Fibroblast of lung (primary cell): Measurements from ENCODE around the gene USF1.

Experiments used
- EZH2 ChIP-seq: IDR thresholded peaks from 2 replicates; pipeline ENCODE4 v1.5.1; 2012; ENCODE audit warnings: low read length, control low read depth, mild to moderate bottlenecking; ENCODE audit errors: missing control alignments
- TF ChIP-seq, protein P1 (sequence below), 2 donors: IDR thresholded peaks in 1 of 2; conservative IDR thresholded peaks in 1 of 2; 1 replicate in 1 of 2; 2 replicates in 1 of 2; pipeline ENCODE4 v1.5.1; 2011 to 2012; ENCODE audit warnings: low read length in 2 of 2, control low read depth in 1 of 2, inconsistent platforms in 1 of 2, low read depth in 1 of 2, mild to moderate bottlenecking in 1 of 2

GRCh38 chr1:161006563-161006962, 39.2 kb downstream of the USF1 start:
- TF ChIP-seq, protein P1, sequence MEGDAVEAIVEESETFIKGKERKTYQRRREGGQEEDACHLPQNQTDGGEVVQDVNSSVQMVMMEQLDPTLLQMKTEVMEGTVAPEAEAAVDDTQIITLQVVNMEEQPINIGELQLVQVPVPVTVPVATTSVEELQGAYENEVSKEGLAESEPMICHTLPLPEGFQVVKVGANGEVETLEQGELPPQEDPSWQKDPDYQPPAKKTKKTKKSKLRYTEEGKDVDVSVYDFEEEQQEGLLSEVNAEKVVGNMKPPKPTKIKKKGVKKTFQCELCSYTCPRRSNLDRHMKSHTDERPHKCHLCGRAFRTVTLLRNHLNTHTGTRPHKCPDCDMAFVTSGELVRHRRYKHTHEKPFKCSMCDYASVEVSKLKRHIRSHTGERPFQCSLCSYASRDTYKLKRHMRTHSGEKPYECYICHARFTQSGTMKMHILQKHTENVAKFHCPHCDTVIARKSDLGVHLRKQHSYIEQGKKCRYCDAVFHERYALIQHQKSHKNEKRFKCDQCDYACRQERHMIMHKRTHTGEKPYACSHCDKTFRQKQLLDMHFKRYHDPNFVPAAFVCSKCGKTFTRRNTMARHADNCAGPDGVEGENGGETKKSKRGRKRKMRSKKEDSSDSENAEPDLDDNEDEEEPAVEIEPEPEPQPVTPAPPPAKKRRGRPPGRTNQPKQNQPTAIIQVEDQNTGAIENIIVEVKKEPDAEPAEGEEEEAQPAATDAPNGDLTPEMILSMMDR (conservative IDR thresholded peaks at IDR 0.05 in 1 of 2, IDR thresholded peaks at IDR 0.05 in 1 of 2; ENCODE audit: low read depth in 1 of 2, low read length in 2 of 2): no peak
- no peak for TF ChIP-seq EZH2
